T-helper 9 cell (primary cell): Measurements from ENCODE around the gene PRKCE.

Experiments used
- DNase-seq: peaks from one replicate; pipeline ENCODE4 v3.0.0-alpha.2; 2020

Gene PRKCE

DNA sequence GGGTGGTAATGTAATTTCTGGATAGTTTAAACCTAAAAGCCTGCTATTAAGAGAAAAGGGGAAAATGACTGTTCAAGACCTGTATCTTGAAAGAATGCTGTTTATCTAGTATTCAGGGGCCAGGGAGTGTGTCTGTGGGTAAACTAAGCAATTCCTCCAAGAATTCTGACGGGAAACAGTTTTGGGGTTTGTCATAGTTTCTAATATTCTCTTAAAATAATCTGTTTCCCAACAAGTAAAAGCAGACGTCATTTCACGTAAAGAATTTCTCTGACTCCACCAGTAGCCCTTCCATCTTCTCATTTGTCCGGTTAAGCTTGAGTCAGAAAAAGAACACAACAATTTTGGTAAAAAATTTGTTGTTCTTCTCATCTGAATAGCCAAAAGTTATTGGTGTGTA is 413.7 kb downstream of the PRKCE start:
- no peak for DNase-seq

DNA sequence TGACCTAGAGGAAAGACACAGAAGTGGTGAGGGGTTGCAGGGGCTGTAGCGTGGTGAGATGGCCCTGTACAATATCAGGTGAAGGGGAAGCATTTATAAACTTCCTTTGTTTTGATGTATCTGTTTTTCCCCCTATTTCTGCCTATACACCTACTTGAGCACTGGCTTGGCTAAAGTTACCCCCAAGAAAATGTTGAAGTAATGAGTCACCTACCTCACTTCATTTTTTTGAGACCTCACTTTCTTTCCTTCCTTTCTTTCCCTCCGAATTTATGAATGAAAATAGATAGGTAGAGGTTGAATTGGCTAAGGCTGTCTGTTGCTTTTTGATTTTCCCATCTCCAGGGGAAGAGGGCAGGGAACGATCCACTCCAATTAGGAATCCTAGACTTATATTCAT is 414.6 kb downstream of the PRKCE start:
- DNase-seq: no peak

- no peak for DNase-seq
Measured at GRCh38 chr2:46066601-46067000, 415.1 kb downstream of the PRKCE start.

DNA sequence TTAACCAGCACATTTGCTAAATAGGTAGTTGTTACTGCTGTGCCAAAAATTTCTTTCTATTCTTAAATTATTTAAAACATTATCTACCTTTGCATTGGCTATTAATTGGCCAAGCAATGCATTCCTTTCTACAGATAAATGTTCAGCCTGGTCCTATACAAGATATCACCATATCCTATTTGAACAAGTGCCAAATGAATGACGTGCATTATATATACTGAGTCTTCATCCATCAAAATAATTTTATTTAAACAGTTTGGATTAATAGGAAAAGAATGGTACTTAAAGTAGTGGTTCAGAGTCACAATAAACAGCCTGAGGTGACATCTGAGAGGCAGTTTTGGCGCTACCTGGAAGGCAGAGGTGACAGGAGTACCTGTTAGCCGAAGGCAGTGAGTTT is 415.6 kb downstream of the PRKCE start:
- no peak for DNase-seq

DNA sequence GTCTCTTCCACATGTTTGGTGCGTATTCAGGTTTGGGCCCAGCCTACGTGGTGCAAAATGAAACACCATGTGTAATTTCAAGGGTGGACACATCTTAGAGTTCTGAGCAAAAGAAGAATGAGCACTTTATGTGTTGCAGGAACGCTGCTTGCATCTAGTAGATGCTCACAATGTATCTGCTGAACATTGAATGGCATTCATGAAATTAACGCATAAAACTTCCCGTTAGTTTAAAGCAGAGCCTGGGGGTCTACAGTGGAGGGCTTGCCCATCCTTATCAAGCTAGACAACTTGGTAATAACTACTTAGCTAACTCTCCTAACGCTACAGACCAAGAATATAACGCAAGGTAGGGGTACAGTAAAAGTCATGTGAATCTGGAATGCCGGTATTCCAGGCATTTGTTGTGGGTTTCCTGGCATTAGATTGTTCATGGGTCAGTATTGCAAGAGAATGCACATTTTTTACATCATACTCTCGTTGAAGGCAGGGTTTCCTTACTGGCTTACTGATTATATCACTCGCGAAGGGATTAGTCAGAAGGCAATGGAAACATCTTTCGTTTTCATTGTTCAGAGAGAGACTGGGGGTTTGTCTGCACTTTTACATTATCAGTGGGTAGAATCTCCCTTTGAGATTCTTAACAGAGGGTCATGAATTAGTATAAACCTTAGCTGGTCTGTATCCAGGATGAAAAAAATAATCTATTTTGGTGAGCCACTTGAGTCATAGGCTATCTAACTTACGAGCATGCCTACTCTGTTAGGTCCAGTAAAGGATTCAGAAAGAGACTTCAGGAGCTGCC is 416.2 kb downstream of the PRKCE start:
- no peak for DNase-seq

GRCh38 chr2:46068636-46069035 is 417.2 kb downstream of the PRKCE start:
- no peak for DNase-seq

DNA sequence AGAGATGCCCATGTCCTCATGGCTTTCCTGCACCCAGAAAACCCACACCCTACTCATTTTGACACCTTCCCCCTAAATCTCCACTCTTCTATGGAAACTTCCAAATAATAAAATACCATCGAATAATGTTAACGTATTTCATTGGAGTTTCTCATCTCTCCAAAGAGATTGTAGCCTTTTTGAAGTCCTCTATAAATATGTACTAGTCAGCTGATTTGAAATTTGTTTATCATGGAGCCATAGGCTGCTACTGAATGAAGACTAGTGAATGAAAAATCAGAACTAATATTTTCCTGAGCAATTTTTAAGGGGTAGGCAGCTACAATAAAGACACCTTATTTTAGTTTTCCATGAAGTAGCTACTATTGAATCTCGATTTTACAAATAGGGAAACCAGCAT is 419.6 kb downstream of the PRKCE start:
- no peak for DNase-seq

- no peak for DNase-seq
Measured at GRCh38 chr2:46072101-46072820, 420.8 kb downstream of the PRKCE start.

DNA sequence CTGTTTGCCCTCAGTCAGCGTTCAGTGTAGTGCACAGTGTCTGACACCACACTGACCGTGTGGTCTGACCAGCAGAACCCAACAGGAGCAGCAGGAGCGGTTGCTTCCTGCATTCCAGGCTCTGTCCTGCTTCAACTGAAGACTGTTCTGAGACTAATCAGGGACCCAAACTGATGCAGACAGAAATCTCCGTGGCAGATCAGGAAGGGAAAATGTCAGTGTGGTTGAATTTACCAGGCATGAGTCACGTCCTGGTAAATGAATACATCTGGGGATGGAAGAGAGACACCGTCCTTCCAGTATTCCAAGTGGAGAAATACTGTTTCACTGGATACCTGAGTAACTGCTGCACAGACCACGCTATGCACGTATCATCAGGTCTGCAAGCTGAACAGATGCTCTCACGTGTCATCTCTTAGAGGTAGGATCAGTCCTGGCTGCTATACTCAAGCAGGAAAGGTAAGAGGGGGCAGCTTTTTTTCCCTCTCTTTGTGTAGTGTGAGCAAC is 422.1 kb downstream of the PRKCE start:
- no peak for DNase-seq

DNA sequence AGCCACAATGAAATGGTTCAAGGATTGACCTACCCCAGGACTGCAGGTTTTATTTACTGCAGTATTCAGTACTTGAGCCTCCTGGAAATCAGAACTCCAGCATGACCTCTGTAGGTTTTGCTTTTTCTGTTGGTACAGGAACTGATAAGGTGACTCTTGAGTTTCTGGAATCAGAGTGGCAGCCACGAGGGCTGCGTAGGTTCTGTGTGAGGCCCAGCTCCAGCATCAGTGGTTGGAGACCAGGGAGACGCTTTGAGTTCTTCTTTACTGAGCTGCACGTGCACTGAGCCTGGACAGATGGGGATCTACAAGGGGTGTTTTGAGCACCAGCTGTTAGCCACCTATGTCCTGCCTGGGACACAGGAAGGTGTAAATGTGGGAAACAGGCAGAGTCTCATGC is 423.0 kb downstream of the PRKCE start:
- DNase-seq: no peak

- no peak for DNase-seq
Measured at GRCh38 chr2:46075848-46076247, 424.4 kb downstream of the PRKCE start.

DNA sequence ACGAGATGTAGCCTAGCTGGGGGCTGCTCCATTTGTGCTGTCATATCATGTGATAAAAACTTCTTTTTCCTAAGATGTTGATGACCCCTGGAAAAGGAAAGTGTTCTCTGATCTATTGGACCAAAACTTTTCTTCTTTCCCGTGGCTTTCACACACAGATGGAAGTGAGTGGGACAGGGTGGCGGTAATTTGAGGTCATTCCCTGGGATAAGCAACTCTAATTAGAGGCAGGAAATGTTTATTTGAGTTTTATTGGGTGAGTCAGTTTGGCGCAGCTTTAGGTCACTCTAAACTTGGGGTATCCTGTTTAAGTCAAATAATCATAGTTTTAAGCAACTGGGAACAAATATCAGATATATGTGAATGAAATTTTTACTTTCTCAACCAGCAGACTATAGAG is 424.8 kb downstream of the PRKCE start:
- DNase-seq: no peak

- no peak for DNase-seq
Measured at GRCh38 chr2:46076875-46077274, 425.4 kb downstream of the PRKCE start.

DNA sequence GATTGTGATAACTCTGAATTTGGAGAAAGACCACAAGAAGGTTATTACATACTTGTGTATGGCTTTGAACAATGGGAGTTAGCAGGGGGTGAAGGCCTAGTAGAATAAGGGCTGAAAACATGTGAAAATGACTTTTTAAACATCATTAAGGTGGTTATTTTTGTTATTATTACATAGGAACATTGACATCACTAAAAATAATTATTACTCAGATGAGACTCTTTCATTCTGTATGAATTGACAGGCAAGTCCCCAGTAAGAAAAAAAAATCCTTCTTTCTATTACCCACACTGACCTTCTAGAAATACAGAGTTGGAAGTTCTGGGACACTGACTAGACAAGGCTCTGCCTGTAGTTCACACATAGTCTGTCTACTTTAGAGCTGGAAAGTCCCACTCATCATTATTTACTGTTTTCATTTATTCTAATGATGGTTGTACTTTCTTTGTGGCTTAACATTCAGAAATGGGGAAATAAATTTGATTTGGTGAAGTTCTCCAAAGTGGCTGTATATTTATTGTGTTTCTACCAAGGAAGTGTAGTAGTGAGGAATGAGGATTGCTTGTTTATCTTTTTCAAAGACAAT is 426.1 kb downstream of the PRKCE start:
- DNase-seq: no peak

DNA sequence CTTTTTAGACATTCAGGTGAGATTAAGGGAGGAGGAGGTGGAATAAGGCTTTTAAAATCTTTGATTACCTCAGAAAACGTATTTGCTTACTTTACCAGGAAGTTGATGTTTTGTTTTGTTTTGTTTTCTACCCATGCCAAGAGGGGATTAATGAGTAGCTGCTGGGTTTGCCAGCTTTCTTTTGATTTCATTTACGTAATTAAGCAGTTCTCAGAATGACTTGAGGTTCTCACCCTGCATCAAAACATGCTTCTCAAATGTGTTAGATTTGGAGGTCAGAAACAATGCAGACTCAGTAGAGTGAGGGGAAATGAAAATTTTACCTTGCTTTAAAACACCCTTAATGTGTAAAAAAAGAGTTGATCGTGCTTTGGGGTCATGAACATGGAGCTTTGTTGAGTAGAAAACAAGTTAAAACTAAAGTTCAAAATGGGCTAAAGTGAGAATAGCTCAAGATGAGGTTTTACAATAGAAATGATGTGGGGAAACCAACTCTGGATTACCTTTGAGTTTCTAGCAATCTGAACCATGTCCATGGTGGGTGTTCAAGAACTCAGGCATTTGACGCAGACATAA is 428.6 kb downstream of the PRKCE start:
- no peak for DNase-seq

DNA sequence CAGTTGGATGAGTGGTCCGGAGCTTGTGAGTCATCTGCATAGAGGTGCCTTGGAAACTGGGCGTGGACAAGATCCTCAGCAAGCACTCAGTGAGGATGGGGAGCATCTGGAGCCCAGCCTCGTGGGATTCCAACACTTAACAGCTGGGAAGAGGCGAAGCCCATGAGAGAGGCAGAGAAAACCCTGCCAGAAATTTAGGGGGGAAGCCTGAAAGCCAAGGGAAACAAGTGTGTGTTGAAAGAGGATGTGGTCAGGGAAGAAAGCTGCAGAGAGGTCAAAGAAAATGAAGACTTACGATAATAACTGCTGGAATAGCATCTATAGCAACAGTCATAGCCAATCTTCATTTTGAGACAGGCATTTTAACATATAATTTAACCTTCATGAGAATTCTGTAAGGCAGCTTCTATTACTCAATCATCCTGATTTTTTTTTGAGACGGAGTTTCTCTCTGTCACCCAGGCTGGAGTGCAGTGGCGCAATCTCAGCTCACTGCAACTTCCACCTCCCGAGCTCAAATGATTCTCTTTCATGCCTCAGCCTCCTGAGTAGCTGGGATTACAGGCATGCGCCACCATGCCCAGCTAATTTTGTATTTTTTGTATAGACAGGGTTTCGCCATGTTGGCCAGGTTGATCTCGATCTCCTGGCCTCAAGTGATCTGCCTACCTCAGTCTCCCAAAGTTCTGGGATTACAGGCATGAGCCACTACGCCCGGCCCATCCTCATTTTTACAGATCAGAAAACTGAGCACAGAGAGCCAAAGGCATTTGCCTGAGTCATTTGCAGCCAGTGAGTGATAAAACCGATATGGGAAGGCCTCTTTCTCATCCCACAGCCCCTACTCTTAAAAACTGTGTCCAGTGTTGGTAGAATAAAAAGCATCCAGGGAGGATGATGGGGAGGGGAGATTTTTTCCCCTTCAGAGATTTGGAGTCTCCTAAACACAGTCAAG is 431.3 kb downstream of the PRKCE start:
- no peak for DNase-seq

DNA sequence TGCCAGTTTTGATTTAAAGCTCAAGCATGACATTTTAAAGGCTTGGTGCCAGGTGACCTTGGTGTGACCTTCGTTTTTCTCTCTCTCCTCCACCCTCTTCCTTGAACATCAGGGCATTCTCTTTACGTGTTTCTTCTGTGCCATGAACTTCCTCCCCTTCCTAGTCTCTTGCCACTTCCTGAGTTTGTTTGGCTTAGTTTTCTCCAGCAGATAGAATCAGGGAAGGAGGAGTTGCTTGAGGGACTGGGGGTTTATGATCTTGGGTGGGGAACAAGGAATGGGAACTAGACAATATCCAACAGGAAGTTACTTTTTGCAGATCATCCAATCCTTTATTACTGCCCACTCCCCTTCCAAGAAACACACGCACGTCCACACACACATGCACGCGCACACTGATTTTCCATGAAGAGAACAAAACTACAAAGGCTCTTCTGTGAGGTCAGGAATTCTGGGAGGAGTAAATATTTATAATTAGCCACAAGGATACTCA is 435.1 kb downstream of the PRKCE start:
- no peak for DNase-seq

- DNase-seq: no peak
Measured at GRCh38 chr2:46087492-46087891, 436.0 kb downstream of the PRKCE start.

- no peak for DNase-seq
Measured at GRCh38 chr2:46091004-46091403, 439.5 kb downstream of the PRKCE start.

DNA sequence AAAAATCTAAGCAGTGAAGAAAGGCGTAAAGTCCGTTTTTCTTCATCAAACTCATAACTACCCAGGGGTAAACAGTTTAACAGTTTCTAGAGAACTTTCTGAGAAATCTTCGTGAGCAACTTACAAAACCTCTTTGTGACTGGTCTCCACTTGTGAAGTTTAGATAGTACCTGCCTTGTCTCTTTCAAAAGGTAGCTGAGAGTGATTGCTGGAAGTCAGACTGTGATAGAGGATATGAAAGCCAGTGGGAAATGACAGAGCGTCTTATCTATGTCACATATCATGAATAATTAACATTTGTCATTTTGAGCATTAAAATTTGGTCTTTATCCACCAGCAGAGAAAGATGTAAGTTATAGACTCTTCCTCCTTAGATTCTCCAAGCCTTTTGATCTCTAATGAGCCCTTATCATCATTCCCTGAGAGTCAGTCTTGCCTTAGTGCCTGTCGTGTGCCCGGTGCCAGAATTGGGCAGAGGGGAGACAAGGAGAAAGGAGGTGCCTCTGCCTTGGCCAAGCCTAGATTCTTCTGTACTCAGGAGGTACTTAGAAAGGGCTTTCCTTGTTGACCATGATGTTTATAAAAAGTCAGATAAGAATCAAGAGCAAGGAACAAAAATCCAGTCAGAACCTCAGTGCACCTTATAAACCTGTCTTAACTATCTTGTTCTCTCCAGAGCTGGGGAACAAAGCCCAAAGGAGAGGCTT is 440.6 kb downstream of the PRKCE start:
- DNase-seq: no peak

DNA sequence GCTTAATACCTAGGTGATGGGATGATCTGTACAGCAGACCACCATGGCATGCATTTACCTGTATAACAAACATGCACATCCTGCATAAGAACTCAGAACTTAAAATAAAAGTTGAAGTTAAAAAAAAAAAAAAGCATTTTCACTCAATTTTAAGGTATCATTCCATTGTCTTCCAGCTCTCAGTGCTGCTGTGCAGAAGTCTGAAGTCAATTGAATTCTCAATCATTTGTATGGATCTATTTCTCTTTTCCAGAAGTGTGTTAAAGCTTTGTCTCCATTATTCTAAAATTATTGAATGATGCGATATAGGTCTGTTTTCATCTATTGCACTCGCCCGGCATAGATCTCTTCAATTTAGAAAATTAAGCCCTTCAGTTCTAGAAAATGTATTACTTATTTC is 443.2 kb downstream of the PRKCE start:
- no peak for DNase-seq
